ENCODE data around the gene VPS54.

DNA sequence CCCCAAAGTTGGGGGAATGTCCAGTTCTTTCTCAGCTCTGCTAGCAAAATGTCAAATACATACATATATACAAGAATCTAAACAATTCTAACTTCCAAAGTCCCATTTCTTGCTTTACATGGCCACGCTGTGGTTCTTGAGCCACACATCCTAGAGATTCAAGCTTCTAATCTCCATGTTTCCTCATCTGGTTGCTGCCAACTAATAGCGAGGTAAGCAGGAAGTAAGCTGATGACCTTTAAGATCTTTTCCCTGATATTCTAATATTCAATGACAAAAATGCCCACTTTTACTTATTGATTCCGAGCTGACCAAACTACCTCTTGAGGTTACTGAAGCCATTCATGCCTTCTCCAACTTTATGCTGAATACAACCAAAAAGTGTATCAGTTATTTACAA lies 3.3 kb downstream of the VPS54 start:
- TF ChIP-seq YY1 (IDR thresholded peaks at IDR 0.05; ENCODE audit: insufficient read depth, insufficient read length) (no peak), SUZ12 (IDR thresholded peaks at IDR 0.05; ENCODE audit: extremely low read depth, insufficient read depth, insufficient read length) (no peak)
